Stimulated activated CD4-positive, alpha-beta T cell treated with anti-CD3 and anti-CD28 coated beads, Interleukin-2, amount 100 ng/mL, for 24 hours (primary cell): Measurements from ENCODE around the gene KSR1.

Source experiments
- DNase-seq, 2 donors: peaks; one replicate each; pipeline ENCODE4 v3.0.0-alpha.2; 2020

The KSR1 gene

GRCh38 chr17:27475070-27475673 lies 18.9 kb downstream of the KSR1 start:
- peak; percentile 65 to 67 for DNase-seq

GRCh38 chr17:27475981-27476895 lies 20.0 kb downstream of the KSR1 start:
- DNase-seq = no peak

GRCh38 chr17:27477050-27477888 lies 21.0 kb downstream of the KSR1 start:
- DNase-seq = no peak

GRCh38 chr17:27477971-27478684 lies 21.9 kb downstream of the KSR1 start:
- DNase-seq = no peak

GRCh38 chr17:27478901-27479538 lies 22.8 kb downstream of the KSR1 start:
- no peak for DNase-seq

- DNase-seq = no peak
Measured at GRCh38 chr17:27479838-27480237, 23.6 kb downstream of the KSR1 start.

- DNase-seq = no peak
Measured at GRCh38 chr17:27480699-27481098, 24.5 kb downstream of the KSR1 start.

GRCh38 chr17:27481327-27481726 lies 25.1 kb downstream of the KSR1 start:
- peak in 1 of 2 donors; percentile 37 for DNase-seq

- no peak for DNase-seq
Measured at GRCh38 chr17:27485125-27485524, 28.9 kb downstream of the KSR1 start.

- no peak for DNase-seq
Measured at GRCh38 chr17:27485716-27486495, 29.7 kb downstream of the KSR1 start.

- DNase-seq = no peak
Measured at GRCh38 chr17:27486741-27487140, 30.5 kb downstream of the KSR1 start.

- no peak for DNase-seq
Measured at GRCh38 chr17:27488231-27488630, 32.0 kb downstream of the KSR1 start.

GRCh38 chr17:27489045-27489715 lies 32.9 kb downstream of the KSR1 start:
- no peak for DNase-seq

GRCh38 chr17:27490391-27490790 lies 34.1 kb downstream of the KSR1 start:
- DNase-seq = no peak

- no peak for DNase-seq
Measured at GRCh38 chr17:27491713-27492190, 35.5 kb downstream of the KSR1 start.

- no peak for DNase-seq
Measured at GRCh38 chr17:27492470-27492869, 36.2 kb downstream of the KSR1 start.

GRCh38 chr17:27493088-27493487 lies 36.8 kb downstream of the KSR1 start:
- no peak for DNase-seq

GRCh38 chr17:27494192-27495091 lies 38.2 kb downstream of the KSR1 start:
- DNase-seq = no peak

- DNase-seq = no peak
Measured at GRCh38 chr17:27495460-27495859, 39.2 kb downstream of the KSR1 start.

- DNase-seq = no peak
Measured at GRCh38 chr17:27496005-27496404, 39.8 kb downstream of the KSR1 start.
